Right lobe of liver (tissue), 6 donors: ENCODE results near the gene PTBP1. TPM values are rescaled to one million over a fixed set of nuclear protein-coding genes. Genes with fewer than 3 reads are reported as not detected.

ENCODE experiments used
- ATAC-seq, 4 donors: fragments of 200-7000 bp; cut with Tn5 transposase; one replicate each; pipeline ENCODE4 v1.9.1; 2020; ENCODE audit warnings: mild to moderate bottlenecking in 4 of 4, moderate library complexity in 4 of 4
- DNase-seq, 3 donors: peaks; one replicate each; pipeline ENCODE4 v3.0.0-alpha.2; 2020
- H3K27ac ChIP-seq, 3 donors: fragments of 200-600 bp; one replicate each; pipeline ENCODE4 v1.8.0; 2022
- H3K27me3 ChIP-seq, 2 donors: fragments of 200-600 bp; one replicate each; pipeline ENCODE4 v1.8.0; 2022
- H3K36me3 ChIP-seq, 4 donors: fragments of 200-600 bp; sonication (generic) in 1 of 4; one replicate each; pipeline versions ENCODE4 v1.5.1 to v1.8.0; 2017 to 2022; ENCODE audit warnings: control low read depth in 1 of 4
- H3K4me1 ChIP-seq, 4 donors: fragments of 200-600 bp; sonication (generic) in 1 of 4; one replicate each; pipeline versions ENCODE4 v1.5.1 to v1.8.0; 2017 to 2022; ENCODE audit warnings: control low read depth in 1 of 4
- H3K4me3 ChIP-seq, 3 donors: fragments of 200-600 bp; one replicate each; pipeline ENCODE4 v1.8.0; 2022
- H3K9me3 ChIP-seq, 4 donors: fragments of 200-600 bp; sonication (generic) in 1 of 4; one replicate each; pipeline versions ENCODE4 v1.5.1 to v1.8.0; 2017 to 2022; ENCODE audit warnings: control low read depth in 1 of 4
- CTCF ChIP-seq, 4 donors: fragments of 200-600 bp in 3 of 4; fragments of 450-650 bp in 1 of 4; IDR thresholded peaks; one replicate each; pipeline versions ENCODE4 v1.5.1 to v1.8.0; 2016 to 2022; ENCODE audit warnings: antibody characterized with exemption in 4 of 4, mild to moderate bottlenecking in 2 of 4
- POLR2A ChIP-seq: fragments of 450-650 bp; IDR thresholded peaks from one replicate; pipeline ENCODE4 v1.6.1; 2017; ENCODE audit warnings: antibody characterized with exemption, mild to moderate bottlenecking
- WGBS: methylation state at CpG from one replicate; pipeline ENCODE4 v1.1.6; 2018; ENCODE audit warnings: low coverage, low lambda C conversion rate; ENCODE audit not compliant: insufficient coverage; ENCODE audit errors: missing lambda C conversion rate; 5-methylcytosine and 5-hydroxymethylcytosine counted together
- intact Hi-C, 2 donors: fragments of 100-400 bp; cut with DNase I; formaldehyde crosslinking; loops; one replicate each; pipeline versions ENCODE4 v1.11.2 to v1.14.1; 2022
- total RNA-seq, 6 experiments: library from RNA; depleted of rRNA in 2 of 6; stranded (reverse); fragments of >200 nt in 2 of 6; fragmentation: NEBNext Ultra II Directional in 3 of 6; extraction: Animal tissue kit (Norgen Biotek cat#: 25700) in 3 of 6; gene quantifications; one replicate each; pipeline versions ENCODE4 v1.1.0 to v1.2.4, GENCODE V29; 2016 to 2023
- donor health status: DM: no; HTN: yes; CAD: no.
- donor health status: DM: no; HTN: no; CAD: no.
- donor health status: DM: no; HTN: no; CAD: no.
- donor health status: DM: no; HTN: yes; CAD: no.
- donor health status: DM: no; HTN: yes; CAD: no.

PTBP1 gene
- total RNA-seq, 6 experiments from 2014 or later: 91.1 to 150 (median 129) TPM

GRCh38 chr19:805600-806550 is 8.6 kb downstream of the PTBP1 start:
- DNase-seq (peak in 1 of 3 donors; percentile 22), ATAC-seq (no peak)
- H3K36me3 ChIP-seq: peaks cover 25 to 83% (median 63%) of the 10 kb centered on the region in 4 donors
- H3K27ac ChIP-seq: no peak overlapping the region
- TF ChIP-seq POLR2A (no peak), CTCF (IDR thresholded peaks at IDR 0.05) (no peak)
- intact Hi-C loops: no loop called here
- peaks cover 0 to 12% (median 8%) of the 10 kb centered on the region in 4 donors for H3K4me1 ChIP-seq
- H3K27me3 ChIP-seq: no peaks in the 10 kb centered on the region
- no CpG with 5 or more reads among the region's 93 CpGs for WGBS
- no peaks in the 10 kb centered on the region for H3K9me3 ChIP-seq
- no peak overlapping the region for H3K4me3 ChIP-seq

DNA sequence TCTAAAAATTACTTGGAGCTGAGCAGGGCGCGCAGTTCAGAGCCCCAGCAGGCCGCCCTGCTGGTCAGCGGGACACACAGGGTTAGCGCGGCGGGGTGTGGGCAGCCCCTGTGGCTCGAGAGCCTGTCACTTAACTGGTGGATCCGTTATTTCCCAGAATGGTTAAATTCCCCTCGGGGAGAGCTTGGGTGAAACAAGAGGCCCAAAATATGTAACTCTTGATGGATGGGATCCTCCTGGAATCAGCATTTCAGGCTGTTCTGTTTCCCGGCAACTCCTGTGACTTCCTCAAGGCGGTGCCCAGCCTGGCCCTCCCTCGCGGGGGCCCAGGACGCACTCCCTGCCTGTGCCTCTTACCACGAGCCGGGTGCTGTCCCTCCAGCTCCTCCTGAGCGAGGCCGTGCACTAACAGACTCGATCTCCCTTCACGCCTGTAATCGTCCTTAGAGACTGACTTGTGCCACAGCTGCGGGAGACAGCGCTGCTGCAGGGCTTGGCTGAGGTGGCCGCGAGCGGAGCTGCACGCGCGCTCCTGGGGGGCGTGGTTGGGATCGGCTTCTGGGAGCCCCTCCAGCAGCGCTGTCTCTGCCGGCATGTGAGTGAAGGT is 9.7 kb downstream of the PTBP1 start:
- WGBS: 60% methylated on average over 2 of the region's 34 CpGs

DNA sequence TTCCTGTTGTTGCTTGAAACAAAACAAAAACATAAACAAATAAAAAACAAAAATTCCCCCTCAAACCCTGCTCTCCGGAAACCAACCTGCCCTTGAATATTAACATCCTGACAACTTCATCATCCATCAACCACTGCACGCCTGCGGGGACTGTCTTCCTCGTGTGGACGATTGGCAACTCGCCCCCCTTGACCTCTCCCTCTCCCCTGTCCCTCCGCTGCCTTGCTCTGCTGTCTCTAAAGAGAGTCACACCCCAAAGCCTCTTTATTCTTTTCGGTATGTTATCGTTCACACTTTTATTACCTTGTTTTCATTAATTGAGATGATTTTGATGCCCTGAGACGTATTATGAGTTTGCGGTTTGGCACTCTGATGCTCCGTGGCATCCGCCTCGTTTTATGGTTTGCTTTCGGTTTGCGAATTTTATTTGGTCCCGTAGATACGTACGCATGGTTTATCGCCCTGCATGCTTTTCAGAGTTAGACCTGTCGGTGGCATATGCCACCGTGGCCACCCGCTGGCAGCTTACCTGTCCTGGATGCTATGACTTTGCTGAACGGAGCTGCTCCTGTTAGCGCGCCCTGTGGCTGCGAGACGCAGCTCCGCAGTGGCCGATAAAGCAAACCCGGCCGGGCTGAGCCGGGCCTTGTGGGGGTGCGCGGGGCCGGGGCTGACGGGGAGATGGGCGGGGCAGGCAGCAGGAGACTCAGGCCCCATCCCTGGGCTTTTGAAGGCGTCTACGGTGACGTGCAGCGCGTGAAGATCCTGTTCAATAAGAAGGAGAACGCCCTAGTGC is 10.6 kb downstream of the PTBP1 start:
- 87% methylated on average over 30 of the region's 44 CpGs for WGBS
- DNase-seq (no peak), ATAC-seq (no peak)
- intact Hi-C loops: no loop called here
- H3K4me3 ChIP-seq: no peak overlapping the region
- no peak overlapping the region for H3K27ac ChIP-seq
- peaks cover 34 to 94% (median 67%) of the 10 kb centered on the region in 4 donors for H3K36me3 ChIP-seq
- H3K9me3 ChIP-seq: no peaks in the 10 kb centered on the region
- TF ChIP-seq CTCF (IDR thresholded peaks at IDR 0.05) (no peak), POLR2A (no peak)
- no peaks in the 10 kb centered on the region for H3K4me1 ChIP-seq
- H3K27me3 ChIP-seq: no peaks in the 10 kb centered on the region

More for the DNA sequence above, 9.7 kb downstream of the PTBP1 start:
- Histone ChIP-seq H3K4me1 (peaks cover 0 to 2% (median 0%) of the 10 kb centered on the region in 4 donors), H3K9me3 (no peaks in the 10 kb centered on the region), H3K4me3 (no peak overlapping the region), H3K36me3 (peaks cover 34 to 90% (median 67%) of the 10 kb centered on the region in 4 donors), H3K27me3 (no peaks in the 10 kb centered on the region), H3K27ac (no peak overlapping the region)
- ATAC-seq (no peak), DNase-seq (no peak)
- TF ChIP-seq CTCF (IDR thresholded peaks at IDR 0.05) (no peak), POLR2A (no peak)
- intact Hi-C loops: no loop called here

DNA sequence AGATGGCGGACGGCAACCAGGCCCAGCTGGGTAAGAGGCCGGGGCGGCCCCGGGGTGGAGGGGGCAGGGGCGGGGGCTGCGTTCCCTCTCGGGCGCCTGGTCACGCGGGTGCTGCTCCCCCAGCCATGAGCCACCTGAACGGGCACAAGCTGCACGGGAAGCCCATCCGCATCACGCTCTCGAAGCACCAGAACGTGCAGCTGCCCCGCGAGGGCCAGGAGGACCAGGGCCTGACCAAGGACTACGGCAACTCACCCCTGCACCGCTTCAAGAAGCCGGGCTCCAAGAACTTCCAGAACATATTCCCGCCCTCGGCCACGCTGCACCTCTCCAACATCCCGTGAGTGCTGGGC is 11.1 kb downstream of the PTBP1 start:
- H3K36me3 ChIP-seq: peaks cover 34 to 89% (median 65%) of the 10 kb centered on the region in 4 donors
- TF ChIP-seq CTCF (IDR thresholded peaks at IDR 0.05) (no peak), POLR2A (no peak)
- H3K9me3 ChIP-seq: no peaks in the 10 kb centered on the region
- intact Hi-C loops: no loop called here
- H3K4me3 ChIP-seq: no peak overlapping the region
- ATAC-seq (no peak), DNase-seq (no peak)
- no CpG with 5 or more reads among the region's 26 CpGs for WGBS
- H3K27ac ChIP-seq: no peak overlapping the region
- H3K27me3 ChIP-seq: no peaks in the 10 kb centered on the region
- no peaks in the 10 kb centered on the region for H3K4me1 ChIP-seq
